Activated CD8-positive, alpha-beta memory T cell treated with anti-CD3 and anti-CD28 coated beads, Interleukin-2, amount 50 U/mL, for 1 hour (primary cell): ENCODE measurements around the gene AUTS2.

Experiments
- DNase-seq: peaks from one replicate; pipeline ENCODE4 v3.0.0-alpha.2; 2020; ENCODE audit errors: extremely low read depth

The AUTS2 gene

DNA sequence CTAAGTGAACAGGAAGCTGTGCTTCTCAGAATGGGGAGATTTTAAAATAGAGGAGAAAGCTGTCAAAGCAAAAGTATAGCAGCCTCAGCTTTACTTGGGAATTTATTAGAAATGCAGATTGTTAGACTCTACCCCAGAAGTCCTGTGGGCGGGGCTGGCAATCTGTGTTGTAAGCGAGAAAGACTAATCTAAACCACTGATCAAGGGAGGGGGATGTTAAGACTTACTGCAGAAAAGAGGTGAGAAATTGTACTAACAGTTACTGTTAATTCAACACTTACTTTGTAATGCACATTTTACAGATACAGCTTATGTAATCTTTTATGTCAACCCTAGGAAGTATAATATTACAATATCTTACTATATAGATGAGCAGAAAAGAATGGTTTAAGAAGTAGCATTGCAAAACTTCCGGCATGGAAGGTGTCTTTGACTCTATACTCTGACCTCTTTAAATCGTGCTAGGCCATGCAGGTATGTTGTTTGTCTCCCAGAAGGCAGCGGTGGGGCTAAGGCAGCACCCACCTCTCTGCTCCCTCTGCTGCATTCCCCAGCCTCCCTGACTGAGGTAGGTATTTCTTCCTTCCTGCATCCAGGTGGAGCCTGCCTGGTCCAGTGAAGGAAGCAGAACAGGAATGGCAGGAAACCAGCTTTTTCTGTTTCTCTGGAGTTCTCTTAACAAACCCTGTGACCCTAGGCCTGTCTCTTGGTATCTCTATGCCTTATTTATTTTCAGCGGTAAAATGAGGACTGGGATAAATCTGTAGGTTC is 462.2 kb downstream of the AUTS2 start:
- no peak for DNase-seq

DNA sequence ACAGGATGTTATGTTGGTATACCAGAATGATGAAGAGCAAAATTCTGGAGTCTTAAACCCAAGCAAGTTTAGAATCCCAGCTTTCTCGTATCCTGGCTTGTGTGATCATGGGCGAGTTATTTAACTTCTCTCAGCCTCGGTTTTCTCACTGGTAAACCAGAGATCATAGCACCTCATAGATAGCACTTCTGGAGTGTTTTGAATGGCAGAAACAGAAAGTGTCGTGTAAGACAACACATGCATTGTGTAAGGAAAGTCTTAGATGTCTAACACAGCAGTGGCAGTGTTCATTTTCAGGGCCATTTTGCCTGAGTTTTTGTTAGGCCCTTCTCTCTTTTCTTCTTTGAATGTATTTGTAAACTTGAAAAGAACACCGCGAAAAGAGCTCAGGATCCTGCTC is 465.1 kb downstream of the AUTS2 start:
- no peak for DNase-seq

DNA sequence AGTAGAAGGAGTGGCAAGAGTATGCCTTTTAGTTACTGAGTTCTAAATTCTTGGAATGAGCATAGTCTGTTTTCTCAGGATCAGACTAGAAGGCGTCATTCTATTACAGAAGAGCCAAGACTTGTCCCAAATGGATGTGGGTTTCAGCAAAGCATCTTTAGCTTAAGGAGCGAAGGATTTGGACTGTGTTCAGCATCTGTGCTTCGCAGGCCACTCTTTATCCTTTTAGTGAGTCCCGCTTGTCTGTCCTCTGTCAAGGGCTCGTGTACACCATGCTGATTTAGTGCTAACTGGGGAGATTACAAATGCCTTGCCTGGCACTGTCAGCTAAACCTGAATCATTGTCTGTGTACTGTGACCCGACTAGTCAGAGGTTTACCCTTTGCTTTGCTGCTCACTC is 465.7 kb downstream of the AUTS2 start:
- no peak for DNase-seq

DNA sequence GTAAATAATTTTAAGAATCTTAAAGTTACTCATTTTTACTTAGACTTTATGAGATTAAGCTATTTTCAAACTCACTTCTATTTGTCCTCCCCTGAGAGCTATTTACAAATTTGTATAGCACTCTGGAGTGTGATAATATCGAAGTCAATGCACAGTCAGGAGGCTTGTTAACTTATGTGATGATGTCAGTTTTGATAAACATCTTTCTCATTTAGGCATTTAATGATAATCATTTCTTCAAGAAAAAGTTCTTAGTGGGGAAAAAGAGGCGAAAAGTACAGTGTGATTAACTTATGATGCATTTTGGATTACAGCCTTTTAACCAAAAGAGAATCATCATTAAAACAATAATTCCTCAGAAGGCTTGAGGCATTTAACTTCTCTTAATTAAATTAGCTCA is 468.6 kb downstream of the AUTS2 start:
- no peak for DNase-seq

DNA sequence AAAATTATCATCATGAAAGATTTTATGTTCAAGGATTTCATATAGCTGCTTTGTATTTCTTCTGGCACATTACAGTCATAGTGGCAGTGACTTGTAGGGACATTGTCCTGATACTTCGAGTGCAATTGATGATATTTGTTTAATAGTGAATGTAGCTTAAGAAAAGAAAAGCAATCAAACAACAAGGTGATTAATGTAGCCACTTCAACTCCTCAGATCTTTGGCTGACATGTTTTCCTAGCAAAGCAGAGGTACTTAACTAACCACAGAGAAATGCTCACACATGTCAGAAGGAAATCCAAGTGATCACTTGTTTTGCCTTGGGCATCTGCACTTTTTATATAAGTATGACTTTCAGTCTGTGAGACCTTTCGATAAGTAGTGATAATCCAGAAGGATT is 470.3 kb downstream of the AUTS2 start:
- DNase-seq = no peak

DNA sequence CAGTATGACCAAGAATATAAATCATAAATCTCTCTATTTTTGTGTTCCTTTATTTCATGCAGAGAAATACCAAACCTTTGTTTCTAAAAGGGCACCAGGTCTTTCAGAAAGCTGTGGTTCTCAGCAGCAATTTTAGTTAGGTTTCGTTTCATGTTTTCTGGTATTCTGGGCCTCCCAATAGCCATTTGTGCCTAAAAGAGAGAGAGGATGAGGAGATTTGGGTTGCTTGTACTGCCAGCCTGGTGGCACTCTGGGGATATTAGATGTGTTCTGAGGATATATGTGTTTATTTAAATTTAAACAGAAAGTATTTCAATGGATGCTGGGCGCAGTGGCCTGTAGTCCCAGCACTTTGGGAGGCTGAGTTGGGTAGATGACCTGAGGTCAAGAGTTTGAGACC is 471.7 kb downstream of the AUTS2 start:
- no peak for DNase-seq

DNA sequence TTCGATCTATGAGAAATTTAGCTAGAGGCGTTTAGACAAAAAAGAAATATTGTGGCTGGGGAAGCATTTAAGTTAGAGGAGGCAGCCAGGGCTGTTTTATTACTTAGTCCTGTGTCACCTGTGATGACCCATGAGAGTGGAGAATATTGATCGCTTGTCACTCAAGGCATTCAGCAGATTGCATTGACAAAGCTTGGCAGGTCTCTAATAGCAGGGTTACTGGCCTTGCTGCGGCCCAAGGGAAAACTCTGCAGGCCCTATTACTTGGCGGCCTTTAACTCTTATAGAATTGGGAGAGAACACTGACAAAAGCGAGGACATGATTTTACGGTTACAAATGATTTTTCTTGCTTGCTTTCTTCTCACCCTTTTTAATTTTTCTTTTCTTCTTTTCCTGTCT is 473.5 kb downstream of the AUTS2 start:
- DNase-seq = no peak

DNA sequence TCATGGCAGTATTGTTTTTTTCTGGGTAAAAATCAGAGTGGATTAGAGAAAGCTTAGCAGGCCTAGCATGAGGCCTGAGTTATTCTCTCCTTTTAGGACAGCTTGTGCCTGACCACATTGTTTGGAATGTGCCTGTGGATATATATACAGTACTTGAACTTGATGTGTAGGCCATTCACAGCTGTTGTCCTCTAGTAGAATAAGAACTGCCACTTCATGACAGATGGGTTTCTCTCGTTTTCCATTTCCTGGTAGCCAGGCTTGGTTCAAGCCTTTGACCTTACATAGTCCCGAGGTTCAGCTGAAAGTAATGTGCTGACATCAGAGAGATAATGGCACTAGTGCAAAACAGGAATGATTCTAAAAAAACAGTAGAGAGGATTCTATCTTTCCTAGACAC is 473.9 kb downstream of the AUTS2 start:
- DNase-seq = no peak

DNA sequence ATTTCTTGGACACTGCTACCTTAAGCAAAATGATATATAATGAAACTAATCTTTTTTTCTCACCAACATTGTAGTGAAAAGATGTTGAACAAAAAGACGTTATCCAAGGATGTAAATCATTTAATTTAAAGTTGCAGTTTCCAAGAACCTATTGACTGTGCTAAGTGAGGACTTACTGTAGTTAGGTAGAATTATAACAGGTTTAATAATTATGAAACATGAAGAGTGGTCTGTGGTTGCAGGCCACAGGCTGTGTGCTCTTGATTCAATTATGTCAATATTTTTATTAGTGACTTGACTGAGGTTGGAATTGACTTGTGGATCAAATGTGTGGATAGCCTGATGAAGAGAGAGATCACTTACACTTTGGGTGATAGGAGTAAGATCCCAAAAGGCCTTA is 478.1 kb downstream of the AUTS2 start:
- no peak for DNase-seq

DNA sequence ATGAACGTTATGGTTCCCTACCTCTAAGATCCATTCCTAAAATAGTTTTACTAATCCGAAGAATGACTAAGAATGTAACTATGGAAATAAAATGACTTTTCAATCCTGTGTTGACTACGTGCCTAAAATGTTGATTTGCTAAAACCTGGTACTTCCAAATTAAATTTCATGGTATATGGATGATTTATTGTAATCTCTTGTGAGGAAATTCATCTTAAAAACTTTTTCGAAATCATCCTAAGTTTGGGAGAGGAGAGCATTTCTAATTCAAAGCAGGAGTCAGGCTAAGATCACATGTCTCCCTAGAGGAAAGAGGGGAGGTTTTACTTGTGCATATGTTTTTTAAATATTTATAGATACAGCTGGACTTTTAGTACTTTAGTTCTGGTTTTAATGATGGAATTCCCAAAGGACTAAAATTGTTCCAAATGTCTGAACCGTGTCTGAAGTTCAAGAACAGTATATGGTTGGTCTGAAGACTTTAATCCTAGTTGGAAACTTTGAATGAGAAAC is 483.9 kb downstream of the AUTS2 start:
- DNase-seq = no peak

DNA sequence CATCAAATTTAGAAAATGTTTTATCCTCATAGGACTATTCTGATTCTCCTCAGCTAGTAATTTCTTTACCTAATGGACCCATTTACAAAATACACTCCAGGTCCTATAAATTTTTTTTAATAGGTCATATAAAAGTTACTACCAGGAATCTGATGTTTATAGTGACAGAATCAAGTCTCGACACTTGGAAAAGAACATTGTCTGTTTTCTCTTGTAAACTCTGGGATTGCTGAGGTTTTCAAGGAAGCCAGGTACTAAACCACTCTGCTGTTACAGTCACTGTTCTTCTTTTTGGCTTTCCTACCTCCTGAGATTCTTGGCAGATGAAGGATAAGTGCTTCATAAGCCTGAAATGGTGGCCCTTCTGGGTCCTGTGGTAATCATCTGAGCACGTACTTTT is 493.1 kb downstream of the AUTS2 start:
- no peak for DNase-seq

DNA sequence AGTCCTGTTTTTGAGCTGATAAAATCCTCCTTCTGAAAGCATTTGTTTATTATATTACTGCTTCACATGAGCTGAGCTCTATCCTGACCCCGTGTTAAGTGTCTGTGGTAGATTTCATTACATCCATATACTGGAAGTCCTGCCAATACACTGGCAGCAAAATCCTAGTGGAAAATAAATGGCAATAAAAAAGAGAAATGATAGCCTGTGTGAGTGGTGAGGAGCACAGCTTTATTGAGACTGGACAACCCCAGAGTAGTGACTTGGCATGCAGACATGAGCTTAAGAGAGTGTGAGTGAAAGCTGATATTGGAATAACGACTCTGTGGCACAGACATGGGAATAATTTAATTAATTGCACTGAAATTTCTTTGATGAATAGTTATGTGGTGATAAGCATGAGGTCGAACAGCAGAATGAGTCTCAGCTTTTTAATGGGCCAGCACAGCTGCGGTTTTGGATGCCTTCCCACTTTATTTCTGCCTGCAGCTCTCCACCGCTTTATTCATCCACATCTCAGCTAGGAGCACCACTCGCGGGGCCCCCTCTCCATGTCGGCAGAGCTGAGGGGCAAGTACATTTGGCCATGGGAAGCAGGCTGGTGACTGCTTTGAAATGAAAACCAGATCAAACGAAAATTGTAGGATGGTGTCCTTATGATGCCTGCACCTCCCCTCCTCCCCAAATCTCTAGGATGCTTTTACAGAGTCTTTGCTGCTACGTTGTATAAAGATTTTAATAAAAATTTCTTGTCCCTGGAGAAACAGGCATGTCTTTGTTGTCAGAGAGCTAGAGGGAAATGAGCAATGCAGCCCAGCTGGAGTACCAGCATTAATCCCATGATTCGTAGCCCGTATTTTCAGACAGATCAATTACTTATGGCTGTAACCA is 494.3 kb downstream of the AUTS2 start:
- DNase-seq = no peak

DNA sequence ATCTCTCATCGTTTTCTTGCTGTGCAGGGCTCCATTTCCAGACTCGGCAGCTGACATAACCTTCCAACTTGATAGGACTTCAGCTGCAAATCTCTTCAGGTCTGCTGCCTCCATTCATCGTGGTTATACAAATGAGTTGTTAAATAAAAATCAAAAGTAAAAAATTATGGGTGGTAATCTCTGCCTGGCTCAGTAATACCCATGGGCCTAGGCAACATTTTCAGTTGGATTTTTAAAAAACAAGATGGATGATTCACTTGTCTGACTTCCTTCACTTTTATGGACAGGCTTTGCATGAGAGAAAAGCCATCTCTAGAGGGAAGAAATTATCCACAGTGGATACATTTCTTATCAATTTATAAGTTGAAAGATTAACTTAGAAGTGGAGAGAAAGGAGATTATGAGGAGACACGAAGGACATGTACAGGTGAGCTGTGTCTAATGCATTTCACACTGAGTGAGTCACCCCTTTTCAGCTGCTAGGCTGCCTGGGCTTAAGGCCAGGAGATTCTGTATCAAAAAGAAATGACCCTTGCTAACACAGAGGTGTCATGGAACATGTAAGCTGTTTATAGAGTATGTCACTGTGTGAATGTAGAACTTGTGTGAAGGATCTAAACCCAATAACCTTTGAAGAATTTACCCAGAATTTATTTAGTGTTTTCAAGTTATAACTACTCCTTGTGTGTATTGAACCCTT is 495.1 kb downstream of the AUTS2 start:
- DNase-seq = no peak

DNA sequence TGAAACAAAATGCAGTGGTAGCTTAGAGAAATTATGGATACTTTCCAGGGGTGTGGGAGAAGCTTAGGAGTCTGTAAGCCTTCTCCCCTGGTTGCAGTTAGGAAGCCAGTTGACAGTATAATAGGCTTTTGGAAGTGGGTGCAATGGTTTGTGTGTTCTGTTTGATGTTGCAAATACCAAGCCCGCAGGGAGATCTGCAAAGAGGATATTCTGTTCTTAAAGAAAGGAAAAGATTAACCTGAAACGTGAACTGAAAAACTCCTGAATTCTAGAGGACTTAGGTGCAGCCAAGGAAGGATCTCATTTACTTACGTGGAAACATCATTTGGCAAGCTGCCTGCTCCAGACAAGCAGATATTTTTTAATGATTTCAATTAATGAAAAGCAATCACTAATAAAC is 496.6 kb downstream of the AUTS2 start:
- DNase-seq = no peak

DNA sequence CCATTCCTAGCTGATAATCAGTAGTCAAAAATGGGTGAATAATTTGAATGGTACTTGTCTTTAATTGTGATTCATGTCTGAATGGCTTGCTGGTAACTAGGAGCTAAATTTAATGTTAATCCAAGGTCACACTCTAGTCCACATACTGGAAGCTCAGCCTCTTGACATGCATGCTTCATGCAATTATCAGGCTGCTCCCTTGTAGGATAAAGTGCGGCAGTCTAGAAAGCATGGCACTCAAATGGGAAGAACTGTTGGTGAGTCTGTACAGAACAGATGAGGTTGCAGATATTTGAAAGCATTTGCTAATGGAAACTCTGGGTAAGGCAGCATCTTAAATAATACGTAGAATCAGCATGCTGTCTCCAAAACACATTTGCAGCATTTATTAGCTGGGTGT is 499.4 kb downstream of the AUTS2 start:
- DNase-seq = no peak

DNA sequence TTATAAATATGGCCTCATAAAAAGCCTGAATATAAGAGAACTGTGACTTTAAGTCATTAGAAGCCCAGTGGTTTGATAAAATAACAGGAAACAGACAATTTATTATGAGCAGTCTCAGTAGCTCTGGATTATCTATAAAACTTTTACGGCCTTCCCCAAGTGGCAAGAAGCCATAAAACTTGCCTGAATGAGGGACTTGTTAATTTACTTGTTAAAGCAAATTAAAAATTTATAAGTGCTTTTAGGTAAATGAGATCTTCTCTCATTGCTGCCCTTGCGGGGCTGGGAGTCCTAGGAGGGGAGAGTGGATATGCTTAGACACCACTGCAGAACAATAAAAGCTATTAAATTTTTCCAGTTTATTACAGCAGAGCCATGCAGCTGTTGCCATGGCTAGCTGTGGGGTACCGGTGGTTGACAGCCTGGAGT is 499.9 kb downstream of the AUTS2 start:
- no peak for DNase-seq

DNA sequence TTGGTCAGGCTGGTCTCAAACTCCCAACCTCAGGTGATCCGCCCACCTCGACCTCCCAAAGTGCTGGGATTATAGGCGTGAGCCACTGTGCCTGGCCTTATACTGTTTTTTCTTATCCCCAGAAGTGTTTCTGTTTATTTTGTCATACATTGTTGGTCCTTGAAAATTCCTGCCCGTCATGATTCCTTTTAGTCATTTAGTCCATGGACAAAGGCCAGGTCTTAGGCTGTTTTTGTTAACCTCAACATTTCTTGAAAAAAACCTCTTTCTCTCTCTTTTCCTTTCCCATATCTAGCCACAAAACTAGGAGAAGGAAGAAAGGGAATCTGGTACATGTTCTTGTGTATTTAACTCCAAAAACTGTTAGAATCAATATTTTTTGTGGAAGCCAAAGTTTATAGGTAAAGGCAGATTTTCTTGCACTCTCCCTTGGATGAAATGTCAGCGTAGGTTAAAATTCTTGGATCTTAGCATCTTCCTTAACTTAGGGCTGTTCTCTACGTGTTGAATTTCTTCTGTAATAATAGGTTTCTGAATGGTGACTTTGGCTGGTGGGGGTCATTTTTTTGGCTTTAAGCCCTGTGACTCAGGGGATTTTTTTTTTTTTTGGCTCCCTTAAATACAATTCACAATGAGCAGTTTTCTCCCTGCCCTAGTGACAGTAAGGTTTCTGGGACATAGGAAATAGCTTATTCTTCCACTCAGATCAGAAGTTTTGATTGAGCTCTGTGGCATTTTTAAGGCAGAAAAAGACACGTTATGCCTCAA is 500.8 kb downstream of the AUTS2 start:
- DNase-seq = no peak

DNA sequence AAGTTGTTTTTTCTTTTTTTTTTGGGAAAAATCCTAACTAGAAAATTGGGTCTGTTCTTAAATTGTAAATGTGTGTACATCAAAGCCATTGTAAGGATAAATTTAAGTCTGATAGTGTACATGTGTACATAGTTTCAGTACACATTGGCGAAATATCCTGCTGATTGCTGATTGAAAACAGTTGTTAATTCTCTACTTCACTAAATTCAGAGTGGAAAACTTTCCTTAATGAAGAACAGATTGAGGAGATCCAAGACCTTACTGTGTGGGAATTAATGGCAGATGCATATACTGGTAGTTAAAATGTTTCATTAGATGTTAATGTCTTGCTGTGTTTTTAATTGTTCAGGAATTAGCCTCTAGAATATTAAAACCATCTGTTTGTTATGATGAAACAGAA is 506.0 kb downstream of the AUTS2 start:
- no peak for DNase-seq

DNA sequence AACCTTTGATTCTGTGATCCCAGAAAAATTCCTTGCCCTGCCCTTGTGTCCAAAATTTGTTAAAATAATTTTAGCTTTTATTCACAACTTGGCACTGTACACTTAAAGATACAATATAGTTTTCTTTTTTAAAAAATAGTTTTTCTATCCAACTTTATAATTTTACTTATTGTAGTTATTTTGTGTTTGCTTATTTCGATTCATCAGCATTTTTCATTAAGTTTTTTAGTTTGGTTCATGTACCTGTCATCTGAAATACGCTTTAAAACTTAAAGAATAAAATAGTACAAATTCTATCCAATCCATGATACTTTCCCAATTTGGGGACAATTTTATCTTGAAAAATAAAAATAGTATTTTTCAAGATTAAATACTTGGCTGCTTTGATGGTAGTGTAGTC is 514.8 kb downstream of the AUTS2 start:
- DNase-seq = no peak

DNA sequence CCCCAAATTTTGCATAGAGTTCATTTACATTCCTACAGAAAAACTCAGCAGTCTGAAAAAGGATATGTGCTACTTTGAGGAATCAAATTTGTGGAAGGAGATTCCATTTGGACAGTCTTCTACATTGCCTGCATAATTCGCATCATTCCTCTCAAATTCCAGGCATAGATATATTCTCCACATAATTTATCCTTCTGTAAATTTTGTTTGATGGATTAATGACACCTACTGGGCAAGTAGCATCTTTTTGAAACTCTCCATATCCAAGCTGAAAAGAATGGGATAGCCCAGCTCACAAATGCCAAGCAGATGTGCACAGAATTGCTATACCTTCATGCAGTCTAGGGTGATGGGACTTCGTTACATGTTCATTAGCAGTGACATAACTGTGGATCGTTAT is 515.3 kb downstream of the AUTS2 start:
- no peak for DNase-seq

DNA sequence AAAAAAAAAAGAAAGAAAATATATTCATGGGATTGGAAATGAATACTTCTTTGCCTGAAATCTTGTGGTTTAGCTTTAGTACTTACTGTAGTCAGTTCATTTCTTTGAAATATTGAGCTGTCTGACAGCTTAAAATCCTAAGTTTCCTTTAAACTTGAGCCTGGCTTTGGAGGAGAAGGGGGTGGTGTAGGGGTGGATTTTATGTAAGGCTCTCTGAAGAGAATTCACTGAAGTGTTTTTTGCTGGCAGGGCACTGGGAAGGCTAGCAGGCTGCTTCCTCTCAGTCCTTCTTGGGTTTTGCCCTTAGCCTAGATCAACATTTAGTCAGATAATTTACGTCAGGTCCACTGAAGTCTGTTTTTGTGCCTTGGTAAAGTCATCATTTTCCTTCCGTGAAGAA is 516.5 kb downstream of the AUTS2 start:
- DNase-seq = no peak

DNA sequence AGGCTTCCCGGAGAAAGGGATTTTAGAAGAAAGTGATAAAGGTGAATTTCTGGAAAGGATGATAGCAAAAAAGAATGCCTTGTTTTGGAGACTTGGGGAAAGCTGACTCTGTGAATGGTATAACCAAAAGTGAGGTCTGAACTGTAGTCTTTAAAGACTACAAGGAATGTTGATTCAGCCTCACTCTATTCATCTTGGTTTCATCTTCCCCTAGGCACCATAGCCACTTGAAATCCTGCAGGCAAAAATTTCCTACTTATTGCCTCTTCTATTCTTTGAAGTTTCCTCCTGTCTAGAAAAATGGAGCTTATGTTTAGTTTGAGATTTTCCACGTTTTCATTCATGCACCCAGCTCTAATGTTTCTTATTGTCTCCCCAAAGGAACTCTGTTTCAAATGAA is 518.0 kb downstream of the AUTS2 start:
- no peak for DNase-seq
